Cardiac fibroblast (primary cell): ENCODE measurements around the gene RPS29.

Source experiments
- DNase-seq, 2 donors: peaks; one replicate each; pipeline versions ENCODE4 v3.0.0 to v3.0.0-alpha.2; 2010; ENCODE audit warnings: low read depth in 2 of 2
- H3K4me3 ChIP-seq, 2 donors: replicated peaks in 1 of 2; 1 replicate in 1 of 2; 2 replicates in 1 of 2; pipeline ENCODE4 v1.5.1; 2011; ENCODE audit warnings: low read depth in 2 of 2, low read length in 2 of 2, mild to moderate bottlenecking in 2 of 2, moderate library complexity in 1 of 2
- CTCF ChIP-seq: IDR thresholded peaks from one replicate; pipeline ENCODE4 v1.5.1; 2011; ENCODE audit warnings: low read depth, mild to moderate bottlenecking, low read length, inconsistent platforms

RPS29 gene

GRCh38 chr14:49585803-49586672 is at the start of gene RPS29:
Gene RPS29, minus strand, starts transcription at chr14:49586380. Its CDS starts 34 bp downstream, at chr14:49586346.
- DNase-seq, result peak; percentile 100

GRCh38 chr14:49634547-49635334 is 48.6 kb upstream of the RPS29 start, which contains the start of gene DNAAF2:
Gene DNAAF2, minus strand, starts transcription at chr14:49635244. Its CDS starts 95 bp downstream, at chr14:49635149.
- peak within 1 kb of the TSS; percentile 92 to 96 for H3K4me3 ChIP-seq
- TF ChIP-seq CTCF, result no peak
- DNase-seq, result peak; percentile 77 to 79

More at GRCh38 chr14:49585803-49586672, at the start of gene RPS29:
- no peak for TF ChIP-seq CTCF
- H3K4me3 ChIP-seq, result peak within 1 kb of the TSS; percentile 74 to 95

GRCh38 chr14:49633640-49634546 is 47.7 kb upstream of the RPS29 start:
- H3K4me3 ChIP-seq, result peak overlapping the region; percentile 92 to 96
- TF ChIP-seq CTCF, result peak; percentile 48
- DNase-seq, result peak; percentile 96 to 97

- peak in 1 of 2 donors; percentile 43 for DNase-seq
- TF ChIP-seq CTCF, result no peak
- no peak overlapping the region for H3K4me3 ChIP-seq
These were observed 38.0 kb upstream of the RPS29 start for GRCh38 chr14:49623941-49624839.

GRCh38 chr14:49623387-49623786 is 37.2 kb upstream of the RPS29 start:
- TF ChIP-seq CTCF, result no peak
- H3K4me3 ChIP-seq, result no peak overlapping the region
- DNase-seq, result peak in 1 of 2 donors; percentile 18
